K562 treated with DMSO at 1 percent for 24 hours (cell line): ENCODE data around the gene GATC. TPM values are rescaled to one million over a fixed set of nuclear protein-coding genes. Genes with fewer than 3 reads are reported as not detected.

Source experiments
- total RNA-seq: library from RNA; unstranded; fragments of 300-600 nt; gene quantifications from 2 replicates; pipeline ENCODE4 v1.2.3, GENCODE V29; 2022; ENCODE audit warnings: low read depth; ENCODE audit not compliant: insufficient read depth

GATC gene, protein sequence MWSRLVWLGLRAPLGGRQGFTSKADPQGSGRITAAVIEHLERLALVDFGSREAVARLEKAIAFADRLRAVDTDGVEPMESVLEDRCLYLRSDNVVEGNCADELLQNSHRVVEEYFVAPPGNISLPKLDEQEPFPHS
- total RNA-seq: 14.8 and 16.9 TPM in 2 replicates

DNA sequence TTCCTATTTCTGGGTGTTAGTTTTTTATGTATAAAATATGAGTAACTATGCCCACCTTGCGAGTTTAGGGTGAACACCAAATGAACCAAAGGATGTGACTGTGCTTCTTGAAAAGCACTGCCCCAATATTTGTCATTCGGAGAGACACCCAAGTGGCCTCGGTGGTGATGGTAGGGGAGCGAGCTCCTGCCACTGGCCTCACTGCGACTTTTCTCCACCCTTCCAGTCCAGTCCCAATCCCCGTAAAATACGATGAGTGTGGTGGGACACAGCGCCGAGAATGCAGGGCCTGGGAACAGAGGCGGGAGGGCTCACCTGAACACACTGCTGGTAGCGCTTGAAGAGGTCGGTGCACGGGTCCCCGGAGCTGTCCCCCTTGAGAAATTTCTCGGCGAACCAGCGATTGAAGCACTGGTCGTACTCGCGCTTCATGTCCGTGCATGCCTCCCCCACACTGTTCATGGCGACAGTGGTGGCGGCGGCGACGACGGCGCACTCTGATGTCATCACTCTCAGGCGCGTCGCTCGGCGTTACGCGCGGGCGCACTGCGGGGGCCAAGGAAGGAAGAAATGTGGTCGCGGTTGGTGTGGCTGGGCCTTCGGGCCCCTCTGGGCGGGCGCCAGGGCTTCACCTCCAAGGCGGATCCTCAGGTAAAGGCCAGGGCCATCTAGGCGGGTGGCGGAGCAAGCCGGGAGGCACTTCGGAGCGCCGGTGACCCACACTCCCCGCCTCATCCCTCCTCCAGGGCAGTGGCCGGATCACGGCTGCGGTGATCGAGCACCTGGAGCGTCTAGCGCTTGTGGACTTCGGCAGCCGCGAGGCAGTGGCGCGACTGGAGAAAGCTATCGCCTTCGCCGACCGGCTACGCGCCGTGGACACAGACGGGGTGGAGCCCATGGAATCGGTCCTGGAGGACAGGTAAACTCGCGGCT is at the start of gene GATC, which contains the start of gene TRIAP1:
TSS of gene GATC (plus strand) at position 534 of the 933 bp plus-strand sequence. CDS start at position 571, 37 bp downstream.
TSS of gene TRIAP1 (minus strand) at position 474 of the 933 bp plus-strand sequence. CDS start at position 462, 12 bp downstream.

DNA sequence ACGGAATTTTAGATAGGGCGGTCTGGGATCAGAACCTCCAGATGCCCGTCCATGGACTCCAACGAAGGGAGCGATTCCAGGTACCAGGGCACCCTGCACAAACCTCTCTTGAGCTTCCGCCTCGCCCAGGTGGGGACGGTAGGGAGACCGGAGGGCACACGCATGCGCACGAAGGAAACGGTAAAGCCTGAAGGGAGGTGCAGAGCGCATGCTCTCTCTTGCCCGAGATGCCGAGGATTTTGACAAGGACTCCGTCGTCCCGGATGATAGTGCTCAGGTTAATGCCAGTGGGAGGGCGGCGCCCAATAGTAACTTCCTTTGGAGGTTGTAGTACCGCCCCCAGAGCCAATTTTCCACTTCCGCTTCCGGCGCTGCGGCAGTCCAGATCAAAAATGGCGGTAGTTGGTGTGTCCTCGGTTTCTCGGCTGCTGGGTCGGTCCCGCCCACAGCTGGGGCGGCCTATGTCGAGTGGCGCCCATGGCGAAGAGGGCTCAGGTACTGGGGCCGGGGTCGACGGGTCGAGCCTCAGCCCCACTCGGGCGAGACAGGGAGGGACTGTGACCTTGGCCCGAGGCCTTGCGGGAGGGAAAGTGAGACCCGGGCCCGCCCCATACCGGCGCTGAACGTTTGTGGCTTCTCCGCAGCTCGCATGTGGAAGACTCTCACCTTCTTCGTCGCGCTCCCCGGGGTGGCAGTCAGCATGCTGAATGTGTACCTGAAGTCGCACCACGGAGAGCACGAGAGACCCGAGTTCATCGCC is 8.3 kb upstream of the GATC start, which contains the start of gene COX6A1:
TSS of gene COX6A1 (plus strand) at position 379 of the 760 bp plus-strand sequence. CDS start at position 393, 14 bp downstream.

DNA sequence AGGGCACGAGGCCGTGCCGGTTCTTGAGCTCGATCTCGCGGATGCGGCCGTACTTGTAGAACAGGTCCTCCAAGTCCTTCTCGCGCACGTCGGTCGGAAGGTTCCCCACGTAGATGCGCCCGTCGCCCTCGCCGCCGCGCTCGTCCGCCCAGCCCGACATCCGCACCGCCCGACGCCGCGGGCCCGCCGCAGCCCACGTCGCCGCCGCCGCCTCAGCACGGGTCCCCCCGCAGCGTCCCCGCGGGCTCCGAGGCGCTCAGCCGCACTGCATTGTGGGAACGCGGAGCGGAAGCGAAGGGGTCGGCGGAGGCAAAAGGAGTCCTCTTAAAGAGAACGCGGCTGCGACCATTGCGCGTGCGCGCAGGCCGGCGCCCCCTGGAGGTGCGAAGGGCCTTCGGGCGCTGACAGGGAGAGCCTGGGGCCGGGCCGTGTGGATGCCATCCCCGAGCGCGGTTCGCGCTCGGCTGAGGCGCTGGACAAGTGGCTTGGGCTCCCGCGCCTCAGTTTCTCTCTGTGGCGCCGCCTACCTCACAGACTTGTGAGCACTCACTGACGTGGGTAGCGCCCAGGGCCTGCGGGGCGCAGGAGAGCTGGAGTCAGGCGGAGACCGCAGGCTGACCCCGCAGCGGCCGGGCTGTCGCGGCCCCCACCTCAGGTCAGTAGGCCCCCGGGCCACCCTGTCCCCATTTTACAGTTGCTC is 23.4 kb downstream of the GATC start, which contains the start of gene SRSF9:
TSS of gene SRSF9 (minus strand) at position 299 of the 700 bp plus-strand sequence. CDS start at position 160, 139 bp downstream.

DNA sequence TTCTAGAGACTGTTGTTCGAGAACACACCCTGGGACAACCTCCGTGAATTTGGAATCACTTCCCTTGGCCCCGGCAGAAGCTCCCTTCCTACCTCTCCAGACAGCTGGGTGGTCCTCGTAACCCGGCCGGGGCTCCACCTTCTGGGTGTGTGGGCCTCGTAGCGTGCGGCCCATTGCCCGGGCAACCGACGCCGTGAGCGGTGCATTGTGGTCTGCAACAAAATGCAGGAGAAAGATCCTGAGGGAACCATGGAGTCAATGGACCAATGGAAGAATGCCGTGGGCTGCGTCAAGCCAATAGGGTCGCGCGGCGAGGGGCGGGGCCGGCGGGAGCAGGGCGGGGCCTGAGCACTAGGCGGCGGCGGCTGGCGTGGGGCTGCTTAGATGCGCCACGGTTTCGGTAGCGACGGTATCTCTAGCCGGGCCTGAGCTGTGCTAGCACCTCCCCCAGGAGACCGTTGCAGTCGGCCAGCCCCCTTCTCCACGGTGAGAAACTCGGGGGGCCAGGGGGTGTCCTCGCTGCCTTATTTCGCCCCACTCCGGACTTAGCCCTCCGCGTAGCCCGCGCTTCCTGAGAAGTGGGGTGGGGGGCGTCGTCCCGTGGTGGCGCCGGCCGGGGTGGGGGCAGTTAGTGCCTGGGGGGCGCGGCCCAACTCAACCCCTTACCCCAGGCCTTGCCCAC is 49.6 kb downstream of the GATC start, which contains the start of gene DYNLL1:
TSS of gene DYNLL1 (plus strand) at position 383 of the 682 bp plus-strand sequence. CDS start 309 bp downstream, outside the sequence.

Other genes with a start within 250 kb of the GATC start
- 8,094 and 8,248 TPM in 2 replicates for gene RPLP0, start 245.3 kb upstream of the GATC start, total RNA-seq
- 98.4 and 108 TPM in 2 replicates for gene PXN, start 180.7 kb upstream of the GATC start, total RNA-seq
- gene RNU4-2, start 154.5 kb upstream of the GATC start, total RNA-seq: not detected in 2 replicates
- not detected in 2 replicates for gene RNU4-1, start 153.2 kb upstream of the GATC start, total RNA-seq
- 8.3 and 8.9 TPM in 2 replicates for gene SIRT4, start 144.1 kb upstream of the GATC start, total RNA-seq
- gene PLA2G1B, start 118.7 kb upstream of the GATC start, total RNA-seq: not detected in 2 replicates
- gene MSI1, start 77.3 kb upstream of the GATC start, total RNA-seq: not detected in 2 replicates
- 816 and 863 TPM in 2 replicates for gene COX6A1, start 8.3 kb upstream of the GATC start, total RNA-seq
- 23.4 and 27.7 TPM in 2 replicates for gene TRIAP1, start 60 bp upstream of the GATC start, total RNA-seq
- gene SRSF9, start 23.3 kb downstream of the GATC start, total RNA-seq: 235 and 238 TPM in 2 replicates
- gene DYNLL1, start 49.7 kb downstream of the GATC start, total RNA-seq: 501 and 505 TPM in 2 replicates
- gene COQ5, start 82.7 kb downstream of the GATC start, total RNA-seq: 30.7 and 32.5 TPM in 2 replicates
- gene RNF10, start 87.9 kb downstream of the GATC start, total RNA-seq: 127 and 132 TPM in 2 replicates
- 69.6 and 73.0 TPM in 2 replicates for gene POP5, start 135.0 kb downstream of the GATC start, total RNA-seq
- gene CABP1, start 194.2 kb downstream of the GATC start, total RNA-seq: not detected in 2 replicates
- gene MLEC, start 240.7 kb downstream of the GATC start, total RNA-seq: 40.3 and 44.5 TPM in 2 replicates